Natural killer cell treated with Interleukin-12 subunit alpha and Interleukin-12 subunit beta and Interleukin-15 and Interleukin-18, amount 100 ng/mL, for 72 hours (primary cell): ENCODE data around the gene CTSH. TPM values are rescaled to one million over a fixed set of nuclear protein-coding genes. Genes with fewer than 3 reads are reported as not detected.
A peak's percentile ranks its signal among the peaks of the same experiment; 100 is the strongest.
"Not testable (repeated sequence)": the region's sequence is repeated elsewhere in the genome, so short reads cannot be mapped to it uniquely, and the experiment has no call there.

Experiments
- ATAC-seq, 2 donors: fragments of 150-1000 bp; cut with Tn5 transposase in 1 of 2; sonication (Bioruptor Pico), chemical (Tn5 transposase) in 1 of 2; 2 replicates each; pipeline ENCODE4 v1.10.0; 2021
- DNase-seq: peaks from one replicate; pipeline ENCODE4 v3.0.0; 2022; ENCODE audit warnings: low spot score
- H3K27ac Mint-ChIP-seq, 2 donors: 1 replicate in 1 of 2; 2 replicates in 1 of 2; pipeline ENCODE4 v1.8.0; 2022; ENCODE audit warnings: mixed read lengths in 2 of 2, mild to moderate bottlenecking in 1 of 2, moderate library complexity in 1 of 2
- H3K27me3 Mint-ChIP-seq, 2 donors: 1 replicate in 1 of 2; 2 replicates in 1 of 2; pipeline ENCODE4 v1.8.0; 2022; ENCODE audit warnings: mixed read lengths in 2 of 2
- H3K36me3 Mint-ChIP-seq: one replicate; pipeline ENCODE4 v1.8.0; 2022; ENCODE audit warnings: mixed read lengths
- H3K4me1 Mint-ChIP-seq, 2 donors: 1 replicate in 1 of 2; 2 replicates in 1 of 2; pipeline ENCODE4 v1.8.0; 2022; ENCODE audit warnings: low read depth in 2 of 2, mixed read lengths in 2 of 2, mild to moderate bottlenecking in 1 of 2
- H3K4me3 Mint-ChIP-seq: one replicate; pipeline ENCODE4 v1.8.0; 2022; ENCODE audit warnings: mixed read lengths
- H3K9me3 Mint-ChIP-seq: 2 replicates; pipeline ENCODE4 v1.8.0; 2022; ENCODE audit warnings: mixed read lengths
- total RNA-seq, 2 donors: library from RNA; stranded (reverse); gene quantifications; one replicate each; pipeline ENCODE4 v1.2.3, GENCODE V29; 2022

Gene CTSH
- total RNA-seq, 2 donors from 2014 or later: 16.1 to 25.2 TPM

DNA sequence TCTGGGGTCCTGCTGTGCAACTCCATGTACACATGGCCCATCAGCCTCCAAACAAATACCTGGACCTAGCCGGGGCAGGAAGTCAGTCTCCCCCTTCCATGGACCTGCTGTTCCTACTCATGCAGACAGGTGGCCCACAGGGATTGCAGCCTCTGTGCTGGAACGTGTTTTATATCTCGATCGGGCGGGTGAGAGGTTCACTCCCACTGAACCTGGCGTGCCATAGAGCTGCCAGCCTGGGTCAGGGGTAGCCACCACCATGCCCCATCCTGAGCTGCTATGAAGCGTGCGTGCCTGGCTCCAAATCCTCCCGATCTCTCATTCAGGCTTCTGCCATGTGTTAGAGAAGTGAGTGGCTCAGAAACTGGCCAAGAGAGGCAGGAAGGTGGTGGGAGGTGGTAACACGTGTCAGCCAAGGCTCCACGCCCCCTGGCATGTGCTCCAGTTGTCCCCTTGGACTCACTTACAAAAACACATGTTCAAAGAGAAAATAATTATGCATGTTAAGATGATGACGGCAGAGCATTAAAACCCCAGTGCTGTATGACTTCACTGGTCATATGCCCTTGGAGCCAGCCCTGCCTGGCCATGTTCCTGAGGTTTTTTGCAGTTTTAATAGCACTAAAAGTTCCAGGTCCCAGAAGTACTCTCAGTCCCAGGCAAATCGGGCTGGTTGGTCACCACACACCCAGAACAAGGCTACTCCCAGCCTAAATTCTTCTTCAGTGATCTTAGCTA, 30.6 kb downstream of the CTSH start:
- peaks cover 13% of the 10 kb centered on the region for H3K36me3 Mint-ChIP-seq

DNA sequence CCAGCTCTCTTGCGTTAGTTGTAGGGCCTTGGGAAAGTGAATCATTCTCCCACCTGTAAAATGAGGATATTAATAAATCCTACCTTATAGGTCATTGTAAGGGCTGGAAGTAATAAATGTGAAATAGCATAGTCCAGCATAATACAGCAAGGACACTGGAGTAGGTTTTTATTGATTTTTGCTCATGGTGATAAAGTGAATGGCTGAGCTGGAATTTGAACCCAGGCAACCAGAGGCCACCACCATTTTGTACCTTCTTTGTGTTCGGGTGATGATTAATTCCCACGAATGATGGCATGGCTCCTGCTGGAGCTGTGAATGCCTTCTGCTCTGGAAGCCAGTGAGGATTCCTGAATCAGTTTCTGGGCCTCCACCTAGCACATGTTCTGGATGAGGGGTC, 31.8 kb downstream of the CTSH start:
- peaks cover 18% of the 10 kb centered on the region for H3K36me3 Mint-ChIP-seq
- no peak for ATAC-seq
- H3K9me3 Mint-ChIP-seq: no peaks in the 10 kb centered on the region
- no peak overlapping the region for H3K4me3 Mint-ChIP-seq
- no peak for DNase-seq
- peak overlapping the region; percentile 52 for H3K27ac Mint-ChIP-seq
- H3K4me1 Mint-ChIP-seq: peaks cover 31 to 32% of the 10 kb centered on the region in 2 donors
- H3K27me3 Mint-ChIP-seq: no peaks in the 10 kb centered on the region

More for the DNA sequence above, 30.6 kb downstream of the CTSH start:
- ATAC-seq (no peak), DNase-seq (no peak)
- H3K27me3 Mint-ChIP-seq: no peaks in the 10 kb centered on the region
- peaks cover 24 to 30% of the 10 kb centered on the region in 2 donors for H3K4me1 Mint-ChIP-seq
- no peaks in the 10 kb centered on the region for H3K9me3 Mint-ChIP-seq
- H3K27ac Mint-ChIP-seq: peak overlapping the region in 1 of 2 donors; percentile 61
- no peak overlapping the region for H3K4me3 Mint-ChIP-seq

DNA sequence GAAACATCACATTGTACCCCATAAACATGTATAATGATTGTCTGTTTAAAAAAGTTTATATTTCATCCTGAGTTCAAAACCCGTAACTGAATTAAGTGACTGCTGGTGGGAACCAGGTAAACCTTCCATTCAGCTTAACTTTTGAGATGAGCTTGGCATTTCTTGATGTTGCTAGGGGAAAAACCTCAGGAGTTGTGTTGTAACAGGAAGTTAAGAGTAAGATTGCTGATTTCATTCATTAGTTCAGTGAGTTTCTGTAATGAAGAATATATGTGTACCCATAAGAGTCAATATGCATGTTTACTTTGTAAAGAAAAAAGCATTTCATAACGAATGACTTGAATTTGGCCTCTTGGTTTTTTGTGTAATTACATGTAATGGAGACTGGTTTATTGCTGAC, 32.5 kb downstream of the CTSH start:
- peaks cover 20% of the 10 kb centered on the region for H3K36me3 Mint-ChIP-seq
- no peak for ATAC-seq
- H3K27ac Mint-ChIP-seq: peak overlapping the region; percentile 52

DNA sequence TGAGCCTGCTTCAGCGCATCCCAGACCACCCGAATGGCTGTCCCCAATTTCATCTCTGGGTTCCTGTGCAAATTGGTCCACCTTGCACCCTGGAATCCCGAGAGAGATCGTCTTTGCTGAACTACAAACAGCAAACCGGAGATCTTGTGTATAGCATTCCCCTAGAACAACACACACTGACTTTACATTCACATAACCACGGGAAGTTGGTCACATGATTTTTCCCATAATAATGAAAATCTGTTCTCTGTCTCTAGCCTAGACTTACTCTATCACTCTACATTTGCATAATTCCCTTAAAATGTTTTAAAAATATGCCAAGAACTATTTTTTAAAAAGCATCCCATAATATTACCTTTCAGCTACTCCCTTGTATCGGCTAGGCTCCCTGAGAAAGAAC, 34.6 kb downstream of the CTSH start:
- Mint-ChIP-seq H3K4me3 (no peak overlapping the region), H3K9me3 (no peaks in the 10 kb centered on the region), H3K27me3 (no peaks in the 10 kb centered on the region), H3K27ac (peak overlapping the region in 1 of 2 donors; percentile 29), H3K36me3 (peaks cover 25% of the 10 kb centered on the region), H3K4me1 (peaks cover 34 to 37% of the 10 kb centered on the region in 2 donors)
- ATAC-seq (no peak), DNase-seq (no peak)

More for the DNA sequence above, 32.5 kb downstream of the CTSH start:
- Mint-ChIP-seq H3K4me1 (peaks cover 32 to 35% of the 10 kb centered on the region in 2 donors), H3K9me3 (no peaks in the 10 kb centered on the region), H3K27me3 (no peaks in the 10 kb centered on the region), H3K4me3 (no peak overlapping the region)
- DNase-seq: no peak

DNA sequence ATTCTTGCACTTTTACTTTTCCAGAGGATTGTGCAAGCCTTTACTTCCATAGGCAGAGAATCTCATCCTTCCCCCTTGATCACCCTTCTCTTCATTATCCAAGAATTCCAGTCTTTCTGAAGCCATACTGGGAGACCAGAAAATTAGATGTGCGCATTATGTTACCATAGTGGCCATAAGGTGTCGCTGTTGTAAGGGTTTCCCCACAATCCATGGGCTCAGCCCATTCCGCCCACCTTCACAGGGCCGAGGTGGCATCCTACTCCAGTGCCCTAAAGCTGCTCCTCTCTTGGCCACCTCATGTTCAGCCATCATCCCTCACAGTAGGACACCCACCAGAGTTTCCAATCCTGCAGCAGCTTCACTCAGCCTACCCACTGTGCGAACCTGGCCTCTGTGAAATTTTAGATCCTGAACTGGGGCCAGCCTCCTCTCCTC, 35.0 kb downstream of the CTSH start:
- DNase-seq (no peak), ATAC-seq (peak; percentile 51 to 63)
- H3K36me3 Mint-ChIP-seq: peaks cover 28% of the 10 kb centered on the region
- H3K4me3 Mint-ChIP-seq: no peak overlapping the region
- H3K27me3 Mint-ChIP-seq: no peaks in the 10 kb centered on the region
- H3K27ac Mint-ChIP-seq: peak overlapping the region in 1 of 2 donors; percentile 29
- peaks cover 34 to 37% of the 10 kb centered on the region in 2 donors for H3K4me1 Mint-ChIP-seq
- no peaks in the 10 kb centered on the region for H3K9me3 Mint-ChIP-seq

DNA sequence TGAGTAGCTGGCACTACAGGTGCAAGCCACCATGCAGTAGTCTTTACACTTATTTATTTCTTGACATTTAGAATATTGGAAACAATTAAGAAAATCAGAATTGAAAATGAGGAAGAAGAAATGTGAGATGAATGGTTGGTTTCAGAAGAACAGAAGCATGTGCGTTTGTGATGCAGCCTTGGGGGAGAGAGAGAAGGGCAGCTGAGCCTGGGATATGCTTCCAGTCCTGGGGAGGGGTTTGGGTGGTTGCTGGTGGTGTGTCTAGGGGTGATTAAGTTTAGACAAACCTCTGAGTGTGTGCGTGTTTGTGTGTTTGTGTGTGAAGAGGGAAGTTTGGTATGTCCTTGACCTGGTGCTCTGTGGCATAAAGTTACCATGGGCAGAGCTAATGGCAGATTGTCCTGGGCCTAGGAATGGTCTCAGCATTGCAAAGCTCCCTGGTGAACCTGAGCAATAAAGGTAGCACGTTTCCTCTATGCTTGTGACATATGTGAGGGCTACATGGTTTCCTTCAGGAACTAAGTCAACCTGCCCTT, 35.6 kb downstream of the CTSH start:
- no peak for DNase-seq
- Mint-ChIP-seq H3K36me3 (peaks cover 31% of the 10 kb centered on the region), H3K27me3 (no peaks in the 10 kb centered on the region), H3K4me3 (no peak overlapping the region), H3K4me1 (peaks cover 34 to 37% of the 10 kb centered on the region in 2 donors), H3K9me3 (no peaks in the 10 kb centered on the region), H3K27ac (peak overlapping the region in 1 of 2 donors; percentile 29)
- no peak for ATAC-seq

DNA sequence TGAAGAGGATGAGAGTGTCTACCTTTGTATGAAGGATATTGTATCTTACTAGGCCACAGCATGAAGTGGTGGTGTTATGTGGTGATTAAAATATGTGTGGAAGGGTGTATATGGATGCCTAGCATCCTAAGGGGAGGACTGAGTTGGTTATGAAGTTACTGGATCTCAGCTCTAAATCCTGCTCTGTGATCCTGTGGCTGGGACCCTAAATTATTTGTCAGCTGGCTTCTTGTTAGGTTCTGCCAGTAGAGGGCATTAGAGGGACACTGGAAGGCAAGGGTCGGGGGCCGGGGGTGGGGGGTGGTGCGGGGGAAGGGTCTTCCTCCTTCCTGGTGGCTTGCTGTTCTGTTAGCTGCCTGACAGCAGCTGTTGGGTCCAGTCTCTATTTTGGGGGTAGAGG, 37.3 kb downstream of the CTSH start:
- ATAC-seq: no peak

DNA sequence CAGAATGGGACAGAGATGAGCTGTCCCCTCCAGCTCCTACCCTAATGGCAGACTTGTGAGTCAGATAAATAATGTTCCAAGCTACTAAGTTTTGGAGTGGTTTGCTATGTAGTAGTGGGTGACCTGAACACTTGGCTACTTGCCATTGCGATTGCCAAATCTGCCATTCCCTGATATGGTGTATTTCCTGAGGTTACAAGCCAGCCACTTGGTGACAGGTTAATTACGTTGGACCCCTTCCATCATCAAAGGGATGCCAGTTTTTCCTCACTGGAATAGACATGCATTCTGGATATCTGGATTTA, 38.6 kb downstream of the CTSH start:
- ATAC-seq (no peak), DNase-seq (no peak)
- H3K4me1 Mint-ChIP-seq: peaks cover 19 to 23% of the 10 kb centered on the region in 2 donors
- H3K27me3 Mint-ChIP-seq: no peaks in the 10 kb centered on the region
- peaks cover 24% of the 10 kb centered on the region for H3K36me3 Mint-ChIP-seq
- no peaks in the 10 kb centered on the region for H3K9me3 Mint-ChIP-seq
- no peak overlapping the region for H3K27ac Mint-ChIP-seq
- H3K4me3 Mint-ChIP-seq: no peak overlapping the region

More for the DNA sequence above, 37.3 kb downstream of the CTSH start:
- no peak overlapping the region for H3K27ac Mint-ChIP-seq
- H3K27me3 Mint-ChIP-seq: no peaks in the 10 kb centered on the region
- no peak overlapping the region for H3K4me3 Mint-ChIP-seq
- peaks cover 29% of the 10 kb centered on the region for H3K36me3 Mint-ChIP-seq
- no peak for DNase-seq
- no peaks in the 10 kb centered on the region for H3K9me3 Mint-ChIP-seq
- peaks cover 31 to 34% of the 10 kb centered on the region in 2 donors for H3K4me1 Mint-ChIP-seq

DNA sequence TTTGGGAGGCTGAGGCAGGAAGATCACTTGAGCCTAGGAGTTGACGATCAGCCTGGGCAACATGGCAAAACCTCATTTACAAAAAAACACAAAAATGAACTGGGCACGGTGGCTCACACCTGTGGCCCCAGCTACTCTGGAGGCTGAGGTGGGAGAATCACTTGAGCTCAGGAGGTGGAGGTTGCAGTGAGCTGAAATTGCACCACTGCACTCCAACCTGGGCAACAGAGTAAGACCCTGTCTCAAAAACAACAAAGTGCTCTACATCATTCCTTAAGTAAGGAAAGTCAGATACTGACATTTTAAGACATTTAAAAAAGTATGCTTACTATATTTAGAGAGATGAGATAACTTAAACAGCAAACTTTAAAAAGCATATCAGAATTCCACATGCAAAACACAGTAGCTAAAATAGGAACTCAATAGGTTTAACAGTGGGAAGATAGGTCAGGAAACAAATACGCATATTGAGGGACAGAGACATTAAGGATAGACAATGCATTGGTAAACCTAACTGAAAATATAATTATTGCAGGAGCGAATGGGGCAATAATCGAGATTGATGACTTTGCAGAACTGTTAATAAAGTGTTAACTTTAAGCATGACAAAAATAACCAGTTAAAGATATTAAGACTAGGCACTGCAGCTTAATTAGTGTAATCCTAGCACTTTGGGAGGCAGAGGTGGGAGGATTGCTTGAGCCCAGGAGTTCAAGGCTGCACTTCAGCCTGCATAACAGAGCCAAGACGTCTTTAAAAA, 40.1 kb downstream of the CTSH start:
- Mint-ChIP-seq H3K4me3 (no peak overlapping the region), H3K27me3 (no peaks in the 10 kb centered on the region), H3K27ac (no peak overlapping the region), H3K9me3 (no peaks in the 10 kb centered on the region), H3K4me1 (peaks cover 12 to 17% of the 10 kb centered on the region in 2 donors), H3K36me3 (peaks cover 24% of the 10 kb centered on the region)
- DNase-seq (no peak), ATAC-seq (no peak)

DNA sequence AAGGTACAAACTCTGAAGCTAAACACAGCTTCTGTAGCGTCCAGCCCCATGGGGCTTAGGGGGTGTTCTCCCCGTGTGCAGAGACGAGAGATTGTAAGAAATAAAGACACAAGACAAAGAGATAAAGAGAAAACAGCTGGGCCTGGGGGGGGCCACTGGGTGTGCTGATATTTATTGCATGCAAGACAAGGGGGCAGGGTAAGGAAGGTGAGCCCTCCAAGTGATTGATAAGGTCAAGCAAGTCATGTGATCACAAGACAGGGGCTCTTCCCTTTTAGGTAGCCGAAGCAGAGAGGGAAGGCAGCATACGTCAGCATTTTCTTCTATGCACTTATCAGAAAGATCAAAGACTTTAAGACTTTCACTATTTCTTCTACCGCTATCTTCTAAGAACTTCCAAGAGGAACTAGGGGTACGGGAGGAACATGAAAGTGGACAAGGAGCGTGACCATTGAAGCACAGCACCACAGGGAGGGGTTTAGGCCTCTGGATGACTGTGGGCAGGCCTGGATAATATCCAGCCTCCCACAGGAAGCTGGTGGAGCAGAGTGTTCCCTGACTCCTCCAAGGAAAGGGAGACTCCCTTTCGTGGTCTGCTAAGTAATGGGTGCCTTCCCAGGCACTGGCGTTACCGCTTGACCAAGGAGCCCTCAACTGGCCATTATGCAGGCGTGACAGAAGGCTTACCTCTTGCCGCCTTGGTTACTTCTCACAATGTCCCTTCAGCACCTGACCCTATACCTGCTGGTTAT, 42.4 kb downstream of the CTSH start:
- not testable (repeated sequence) for H3K4me3 Mint-ChIP-seq, H3K27me3 Mint-ChIP-seq, ATAC-seq, H3K4me1 Mint-ChIP-seq, DNase-seq, H3K9me3 Mint-ChIP-seq
- peaks cover 24% of the 10 kb centered on the region for H3K36me3 Mint-ChIP-seq
- H3K27ac Mint-ChIP-seq: peak overlapping the region in 1 of 2 donors; percentile 5

DNA sequence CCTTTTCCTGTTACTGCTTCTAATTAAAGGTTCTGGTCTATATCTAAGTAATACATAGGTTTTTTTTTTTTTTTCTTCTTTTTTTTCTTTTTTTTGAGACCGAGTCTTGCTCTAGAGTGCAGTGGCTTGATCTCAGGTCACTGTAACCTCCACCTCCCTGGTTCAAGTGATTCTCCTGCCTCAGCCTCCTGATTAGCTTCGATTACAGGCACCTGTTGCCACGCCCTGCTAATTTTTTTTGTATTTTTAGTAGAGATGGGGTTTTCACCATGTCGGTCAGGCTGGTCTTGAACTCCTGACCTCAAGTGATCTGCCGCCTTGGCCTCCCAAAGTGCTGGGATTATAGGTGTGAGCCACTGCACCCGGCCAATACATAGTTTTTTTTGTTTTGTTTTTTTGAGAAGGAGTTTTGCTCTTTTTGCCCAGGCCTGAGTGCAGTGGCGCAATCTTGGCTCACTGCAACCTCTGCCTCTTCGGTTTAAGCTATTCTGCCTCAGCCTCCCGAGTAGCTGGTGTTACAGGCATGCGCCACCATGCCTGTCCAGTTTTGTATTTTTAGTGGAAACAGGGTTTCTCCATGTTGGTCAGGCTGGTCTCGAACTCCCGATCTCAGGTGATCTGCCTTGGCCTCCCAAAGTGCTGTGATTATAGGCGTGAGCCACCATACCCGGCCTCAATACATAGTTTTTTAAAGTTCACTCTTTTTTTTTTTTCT, 43.9 kb downstream of the CTSH start:
- not testable (repeated sequence) for H3K4me1 Mint-ChIP-seq, H3K9me3 Mint-ChIP-seq, H3K27me3 Mint-ChIP-seq, DNase-seq, H3K27ac Mint-ChIP-seq, ATAC-seq, H3K4me3 Mint-ChIP-seq
- peaks cover 26% of the 10 kb centered on the region for H3K36me3 Mint-ChIP-seq

DNA sequence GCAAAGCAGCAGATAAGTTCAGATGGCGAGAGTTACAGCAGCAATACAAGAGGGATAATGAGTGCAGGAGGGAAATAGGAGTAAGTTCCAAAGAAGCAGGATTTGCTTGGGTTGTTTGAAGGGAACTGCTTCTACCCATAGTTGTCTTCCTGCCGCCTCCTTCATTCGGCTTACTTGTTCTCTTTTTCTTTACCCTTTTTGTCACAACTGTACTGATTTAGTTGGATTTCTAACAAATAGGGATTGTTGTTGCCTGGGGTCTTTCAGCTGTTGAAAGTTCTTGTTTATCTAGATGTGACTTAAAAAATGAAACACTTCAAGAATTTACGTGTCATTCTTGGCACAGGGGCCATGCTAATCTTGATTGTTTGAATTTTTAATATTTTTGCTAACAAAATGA, 46.3 kb downstream of the CTSH start:
- Mint-ChIP-seq H3K4me1 (peaks cover 3 to 9% of the 10 kb centered on the region in 2 donors), H3K9me3 (no peaks in the 10 kb centered on the region), H3K27ac (no peak overlapping the region), H3K27me3 (no peaks in the 10 kb centered on the region), H3K4me3 (no peak overlapping the region), H3K36me3 (peaks cover 37% of the 10 kb centered on the region)
- no peak for ATAC-seq
- no peak for DNase-seq

DNA sequence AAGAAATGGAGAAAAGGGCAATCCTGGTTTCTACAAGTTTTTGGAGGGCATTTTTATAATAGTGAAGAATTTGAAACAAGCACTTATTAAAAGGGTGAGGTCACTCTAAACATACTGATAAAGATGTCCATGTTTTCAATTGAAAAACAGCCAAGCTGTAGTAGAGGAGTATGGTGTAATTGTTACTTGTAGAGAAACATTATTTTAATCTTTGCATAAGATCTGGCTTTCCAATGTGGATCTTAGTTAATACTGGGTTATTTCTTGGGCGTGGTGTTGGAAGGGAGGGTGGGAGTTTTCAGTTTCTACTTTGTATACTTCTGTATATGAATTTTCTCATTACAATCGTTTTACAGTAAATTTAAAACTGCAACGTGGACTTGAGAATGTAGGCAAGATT, 49.4 kb downstream of the CTSH start:
- Mint-ChIP-seq H3K27ac (no peak overlapping the region), H3K27me3 (no peaks in the 10 kb centered on the region), H3K4me3 (no peak overlapping the region), H3K9me3 (no peaks in the 10 kb centered on the region), H3K4me1 (peaks cover 3 to 20% of the 10 kb centered on the region in 2 donors), H3K36me3 (peaks cover 54% of the 10 kb centered on the region)
- DNase-seq: no peak
- ATAC-seq: no peak
